ACC112 (cell line): ENCODE data around the gene ADAMTS17.

Experiments
- H2AFZ ChIP-seq: fragments of 200-600 bp; sonication (generic); one replicate; pipeline ENCODE4 v1.6.0; 2017; ENCODE audit warnings: antibody characterized with exemption, low read length; ENCODE audit not compliant: unreplicated experiment
- H3K27ac ChIP-seq: fragments of 200-600 bp; sonication (generic); 2 replicates; pipeline ENCODE4 v1.5.1; 2014; ENCODE audit warnings: low read depth, mild to moderate bottlenecking, antibody characterized with exemption, low read length, moderate library complexity
- H3K27me3 ChIP-seq: fragments of 200-600 bp; sonication (generic); 2 replicates; pipeline ENCODE4 v1.6.1; 2014; ENCODE audit warnings: mild to moderate bottlenecking, antibody characterized with exemption, low read length, moderate library complexity, mixed read lengths; ENCODE audit not compliant: insufficient read depth
- H3K36me3 ChIP-seq: fragments of 200-600 bp; sonication (generic); 2 replicates; pipeline ENCODE4 v1.6.1; 2016; ENCODE audit warnings: mild to moderate bottlenecking, antibody characterized with exemption, low read length, moderate library complexity, mixed read lengths; ENCODE audit not compliant: insufficient read depth
- H3K4me1 ChIP-seq: fragments of 200-600 bp; sonication (generic); one replicate; pipeline ENCODE4 v1.6.1; 2016; ENCODE audit warnings: low read length, mixed read lengths; ENCODE audit not compliant: insufficient read depth, unreplicated experiment, control insufficient read depth
- H3K4me3 ChIP-seq: fragments of 200-600 bp; sonication (generic); 2 replicates; pipeline ENCODE4 v1.5.1; 2014; ENCODE audit warnings: mild to moderate bottlenecking, low read depth, low read length
- H3K79me2 ChIP-seq: fragments of 200-600 bp; sonication (generic); one replicate; pipeline ENCODE4 v1.6.0; 2016; ENCODE audit warnings: low read length; ENCODE audit not compliant: control insufficient read depth, unreplicated experiment, insufficient read depth

Gene ADAMTS17

GRCh38 chr15:100216182-100216581, 125.6 kb downstream of the ADAMTS17 start:
- H3K27ac ChIP-seq: no peak overlapping the region

GRCh38 chr15:100215843-100216169, 126.0 kb downstream of the ADAMTS17 start:
- H3K79me2 ChIP-seq: no peaks in the 10 kb centered on the region
- no peak overlapping the region for H3K27ac ChIP-seq
- H3K36me3 ChIP-seq: no peaks in the 10 kb centered on the region
- H3K4me3 ChIP-seq: no peak overlapping the region
- H3K4me1 ChIP-seq: no peaks in the 10 kb centered on the region
- H2AFZ ChIP-seq: no peak overlapping the region
- H3K27me3 ChIP-seq: no peaks in the 10 kb centered on the region

More at GRCh38 chr15:100216182-100216581, 125.6 kb downstream of the ADAMTS17 start:
- Histone ChIP-seq H3K4me1 (no peaks in the 10 kb centered on the region), H3K4me3 (no peak overlapping the region), H2AFZ (no peak overlapping the region), H3K79me2 (no peaks in the 10 kb centered on the region), H3K27me3 (no peaks in the 10 kb centered on the region), H3K36me3 (no peaks in the 10 kb centered on the region)

GRCh38 chr15:100215031-100215842, 126.5 kb downstream of the ADAMTS17 start:
- Histone ChIP-seq H3K36me3 (no peaks in the 10 kb centered on the region), H3K4me3 (no peak overlapping the region), H3K4me1 (no peaks in the 10 kb centered on the region), H3K79me2 (no peaks in the 10 kb centered on the region), H3K27me3 (no peaks in the 10 kb centered on the region), H3K27ac (no peak overlapping the region), H2AFZ (no peak overlapping the region)

GRCh38 chr15:100211855-100212850, 129.6 kb downstream of the ADAMTS17 start:
- H3K4me3 ChIP-seq: no peak overlapping the region
- no peaks in the 10 kb centered on the region for H3K4me1 ChIP-seq
- no peak overlapping the region for H2AFZ ChIP-seq
- H3K79me2 ChIP-seq: no peaks in the 10 kb centered on the region
- H3K27ac ChIP-seq: no peak overlapping the region
- no peaks in the 10 kb centered on the region for H3K27me3 ChIP-seq
- no peaks in the 10 kb centered on the region for H3K36me3 ChIP-seq

- Histone ChIP-seq H2AFZ (no peak overlapping the region), H3K36me3 (no peaks in the 10 kb centered on the region), H3K27ac (no peak overlapping the region), H3K27me3 (no peaks in the 10 kb centered on the region), H3K4me3 (no peak overlapping the region), H3K4me1 (no peaks in the 10 kb centered on the region), H3K79me2 (no peaks in the 10 kb centered on the region)
These were observed 131.4 kb downstream of the ADAMTS17 start for GRCh38 chr15:100210338-100210737.

GRCh38 chr15:100208921-100209603, 132.7 kb downstream of the ADAMTS17 start:
- no peaks in the 10 kb centered on the region for H3K79me2 ChIP-seq
- H3K27ac ChIP-seq: no peak overlapping the region
- no peaks in the 10 kb centered on the region for H3K4me1 ChIP-seq
- no peaks in the 10 kb centered on the region for H3K36me3 ChIP-seq
- H3K4me3 ChIP-seq: no peak overlapping the region
- H3K27me3 ChIP-seq: no peaks in the 10 kb centered on the region
- no peak overlapping the region for H2AFZ ChIP-seq

GRCh38 chr15:100207053-100207452, 134.7 kb downstream of the ADAMTS17 start:
- Histone ChIP-seq H2AFZ (no peak overlapping the region), H3K4me1 (no peaks in the 10 kb centered on the region), H3K79me2 (no peaks in the 10 kb centered on the region), H3K4me3 (no peak overlapping the region), H3K27me3 (no peaks in the 10 kb centered on the region), H3K27ac (no peak overlapping the region), H3K36me3 (no peaks in the 10 kb centered on the region)

DNA sequence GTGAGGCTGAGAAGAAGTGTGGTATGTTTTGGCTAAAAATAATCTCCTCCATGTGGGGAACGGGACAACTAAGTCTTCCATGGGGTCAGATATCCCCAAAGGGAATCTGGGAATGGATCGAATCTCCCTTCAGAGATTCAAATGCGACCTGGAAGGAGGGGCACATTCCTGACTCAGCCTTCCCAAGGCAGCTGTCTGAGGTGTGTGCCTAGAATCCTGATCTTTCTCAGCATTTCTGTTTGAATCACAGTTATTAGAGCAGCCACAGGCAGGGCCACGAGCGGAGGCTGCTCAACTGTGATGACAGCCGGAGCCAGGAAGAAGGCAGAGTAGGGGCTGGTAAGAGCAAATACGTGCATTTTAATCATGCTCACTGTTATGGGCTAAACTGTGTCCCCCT, 135.1 kb downstream of the ADAMTS17 start:
- H3K27ac ChIP-seq: no peak overlapping the region
- H3K4me1 ChIP-seq: no peaks in the 10 kb centered on the region

GRCh38 chr15:100205549-100206295, 136.1 kb downstream of the ADAMTS17 start:
- no peaks in the 10 kb centered on the region for H3K27me3 ChIP-seq
- no peak overlapping the region for H3K4me3 ChIP-seq
- no peak overlapping the region for H3K27ac ChIP-seq
- no peaks in the 10 kb centered on the region for H3K4me1 ChIP-seq
- H2AFZ ChIP-seq: no peak overlapping the region
- no peaks in the 10 kb centered on the region for H3K79me2 ChIP-seq
- H3K36me3 ChIP-seq: no peaks in the 10 kb centered on the region

More for the DNA sequence above, 135.1 kb downstream of the ADAMTS17 start:
- H3K27me3 ChIP-seq: no peaks in the 10 kb centered on the region
- no peaks in the 10 kb centered on the region for H3K36me3 ChIP-seq
- no peak overlapping the region for H3K4me3 ChIP-seq
- H3K79me2 ChIP-seq: no peaks in the 10 kb centered on the region
- H2AFZ ChIP-seq: no peak overlapping the region

DNA sequence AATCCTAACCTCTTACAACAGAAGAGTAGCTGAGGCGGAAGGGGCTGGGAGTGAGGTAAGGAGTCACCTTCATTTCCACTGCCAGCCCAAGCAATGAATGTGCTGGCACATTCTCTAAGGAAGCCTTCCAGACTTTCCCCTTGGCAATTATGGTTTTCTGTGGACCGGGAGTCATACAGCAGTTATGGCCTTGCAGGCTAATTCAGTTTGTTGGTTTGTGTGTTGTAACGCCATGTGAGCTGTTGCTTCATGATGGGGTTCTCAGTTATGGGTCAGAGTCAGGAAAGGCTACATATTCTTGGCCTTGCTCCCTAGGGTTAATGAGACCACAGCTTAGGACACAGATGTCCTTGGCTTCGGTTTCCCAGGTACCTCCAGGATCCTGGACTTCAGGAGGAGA, 137.0 kb downstream of the ADAMTS17 start:
- Histone ChIP-seq H3K27ac (no peak overlapping the region), H3K4me3 (no peak overlapping the region), H3K79me2 (no peaks in the 10 kb centered on the region), H2AFZ (no peak overlapping the region), H3K27me3 (no peaks in the 10 kb centered on the region), H3K36me3 (no peaks in the 10 kb centered on the region), H3K4me1 (no peaks in the 10 kb centered on the region)
